Ectodermal cell (in vitro differentiated cells): Measurements from ENCODE around the gene CSKMT.
A peak's percentile ranks its signal among the peaks of the same experiment; 100 is the strongest.
"Not testable (repeated sequence)": the region's sequence is repeated elsewhere in the genome, so short reads cannot be mapped to it uniquely, and the experiment has no call there.

Source experiments
- H3K27ac ChIP-seq: 2 replicates; pipeline ENCODE4 v1.7.0; 2013; ENCODE audit warnings: mild to moderate bottlenecking, low read depth, low read length; ENCODE audit not compliant: insufficient read depth, poor library complexity, severe bottlenecking
- H3K27me3 ChIP-seq: 2 replicates; pipeline ENCODE4 v1.7.0; 2013; ENCODE audit warnings: mild to moderate bottlenecking, low read length; ENCODE audit not compliant: insufficient read depth, control insufficient read depth, poor library complexity, severe bottlenecking
- H3K36me3 ChIP-seq: one replicate; pipeline ENCODE4 v1.7.0; 2013; ENCODE audit warnings: low read length; ENCODE audit not compliant: control insufficient read depth, insufficient read depth
- H3K4me1 ChIP-seq: one replicate; pipeline ENCODE4 v1.7.0; 2013; ENCODE audit warnings: low read length; ENCODE audit not compliant: control insufficient read depth, insufficient read depth
- H3K4me3 ChIP-seq: 2 replicates; pipeline ENCODE4 v1.7.0; 2013; ENCODE audit warnings: low read depth, low read length, control low read depth; ENCODE audit not compliant: insufficient read depth
- H3K9me3 ChIP-seq: 2 replicates; pipeline ENCODE4 v1.7.0; 2013; ENCODE audit warnings: mild to moderate bottlenecking, low read length, moderate library complexity; ENCODE audit not compliant: control insufficient read depth
- WGBS, 2 experiments: methylation state at CpG; one replicate each; pipeline ENCODE4 v1.1.7; 2013; ENCODE audit warnings: missing lambda C conversion rate in 2 of 2; 5-methylcytosine and 5-hydroxymethylcytosine counted together

Gene CSKMT

GRCh38 chr11:62673196-62673525 is 8.0 kb downstream of the CSKMT start:
- no peak overlapping the region for H3K27ac ChIP-seq
- H3K4me1 ChIP-seq = peaks cover 10% of the 10 kb centered on the region
- 97 to 98% methylated on average over 2 of the region's 2 CpGs for WGBS, 2 experiments
- H3K36me3 ChIP-seq = peaks cover 12% of the 10 kb centered on the region
- no peaks in the 10 kb centered on the region for H3K27me3 ChIP-seq
- H3K4me3 ChIP-seq = peak overlapping the region; percentile 4
- no peaks in the 10 kb centered on the region for H3K9me3 ChIP-seq

GRCh38 chr11:62675415-62675814 is 10.3 kb downstream of the CSKMT start:
- H3K9me3 ChIP-seq, H3K4me3 ChIP-seq, H3K27ac ChIP-seq, H3K27me3 ChIP-seq: not testable (repeated sequence)
- 96% methylated on average over 10 of the region's 10 CpGs for WGBS, 2 experiments
- H3K36me3 ChIP-seq = peaks cover 12% of the 10 kb centered on the region
- H3K4me1 ChIP-seq = peaks cover 11% of the 10 kb centered on the region

- Histone ChIP-seq H3K27me3 (no peaks in the 10 kb centered on the region), H3K4me3 (no peak overlapping the region), H3K4me1 (peaks cover 11% of the 10 kb centered on the region), H3K27ac (no peak overlapping the region), H3K36me3 (peaks cover 12% of the 10 kb centered on the region), H3K9me3 (no peaks in the 10 kb centered on the region)
- WGBS, 2 experiments = 89 to 91% methylated on average over 6 of the region's 6 CpGs
Observed at GRCh38 chr11:62676698-62677097, 11.6 kb downstream of the CSKMT start.

GRCh38 chr11:62677156-62677555 is 12.0 kb downstream of the CSKMT start:
- 89 to 93% methylated on average over 6 of the region's 6 CpGs for WGBS, 2 experiments
- no peak overlapping the region for H3K27ac ChIP-seq
- no peak overlapping the region for H3K4me3 ChIP-seq
- H3K9me3 ChIP-seq = no peaks in the 10 kb centered on the region
- peaks cover 12% of the 10 kb centered on the region for H3K36me3 ChIP-seq
- no peaks in the 10 kb centered on the region for H3K27me3 ChIP-seq
- H3K4me1 ChIP-seq = peaks cover 11% of the 10 kb centered on the region

GRCh38 chr11:62677714-62678113 is 12.6 kb downstream of the CSKMT start:
- WGBS, 2 experiments = 92 to 94% methylated on average over 15 of the region's 15 CpGs
- H3K27ac ChIP-seq = no peak overlapping the region
- H3K27me3 ChIP-seq = no peaks in the 10 kb centered on the region
- peak overlapping the region; percentile 99 for H3K4me3 ChIP-seq
- peaks cover 12% of the 10 kb centered on the region for H3K36me3 ChIP-seq
- no peaks in the 10 kb centered on the region for H3K9me3 ChIP-seq
- peaks cover 11% of the 10 kb centered on the region for H3K4me1 ChIP-seq

- H3K9me3 ChIP-seq = no peaks in the 10 kb centered on the region
- H3K27me3 ChIP-seq = no peaks in the 10 kb centered on the region
- WGBS, 2 experiments = 7 to 10% methylated on average over 16 of the region's 16 CpGs
- peaks cover 12% of the 10 kb centered on the region for H3K36me3 ChIP-seq
- H3K4me3 ChIP-seq = peak overlapping the region; percentile 99
- H3K4me1 ChIP-seq = peaks cover 11% of the 10 kb centered on the region
- H3K27ac ChIP-seq = peak overlapping the region; percentile 50
Observed at GRCh38 chr11:62678433-62678769, 13.3 kb downstream of the CSKMT start.

GRCh38 chr11:62678770-62679696 is 13.9 kb downstream of the CSKMT start, which contains the start of gene UBXN1:
Gene UBXN1, minus strand, starts transcription at chr11:62679073. Its CDS starts 150 bp downstream, at chr11:62678923.
- H3K9me3 ChIP-seq = no peaks in the 10 kb centered on the region

GRCh38 chr11:62680825-62681240 is 15.7 kb downstream of the CSKMT start:
- Histone ChIP-seq H3K27me3 (no peaks in the 10 kb centered on the region), H3K9me3 (no peaks in the 10 kb centered on the region), H3K27ac (no peak overlapping the region), H3K36me3 (peaks cover 9% of the 10 kb centered on the region), H3K4me3 (no peak overlapping the region), H3K4me1 (peaks cover 11% of the 10 kb centered on the region)
- 86 to 89% methylated on average over 3 to 4 of the region's 4 CpGs for WGBS, 2 experiments

More at GRCh38 chr11:62678770-62679696, 13.9 kb downstream of the CSKMT start, which contains the start of gene UBXN1:
- 11 to 12% methylated on average over 55 of the region's 55 CpGs for WGBS, 2 experiments
- Histone ChIP-seq H3K36me3 (peaks cover 12% of the 10 kb centered on the region), H3K27ac (peak within 1 kb of the TSS; percentile 56), H3K4me3 (peak within 1 kb of the TSS; percentile 99), H3K4me1 (peaks cover 11% of the 10 kb centered on the region), H3K27me3 (no peaks in the 10 kb centered on the region)

GRCh38 chr11:62682518-62682917 is 17.4 kb downstream of the CSKMT start:
- peaks cover 6% of the 10 kb centered on the region for H3K36me3 ChIP-seq
- no peak overlapping the region for H3K27ac ChIP-seq
- H3K9me3 ChIP-seq = no peaks in the 10 kb centered on the region
- no peak overlapping the region for H3K4me3 ChIP-seq
- peaks cover 8% of the 10 kb centered on the region for H3K4me1 ChIP-seq
- WGBS, 2 experiments = 90 to 92% methylated on average over 6 of the region's 7 CpGs
- no peaks in the 10 kb centered on the region for H3K27me3 ChIP-seq

GRCh38 chr11:62687508-62688396 is 22.6 kb downstream of the CSKMT start:
- H3K27ac ChIP-seq = no peak overlapping the region
- no peaks in the 10 kb centered on the region for H3K4me1 ChIP-seq
- H3K36me3 ChIP-seq = peaks cover 17% of the 10 kb centered on the region
- H3K27me3 ChIP-seq = no peaks in the 10 kb centered on the region
- H3K4me3 ChIP-seq = no peak overlapping the region
- no peaks in the 10 kb centered on the region for H3K9me3 ChIP-seq
- 93 to 94% methylated on average over 74 of the region's 74 CpGs for WGBS, 2 experiments
